Neural cell (in vitro differentiated cells): ENCODE measurements around the gene ELOB. TPM values are rescaled to one million over a fixed set of nuclear protein-coding genes. Genes with fewer than 3 reads are reported as not detected.

ENCODE experiments used
- H2AFZ ChIP-seq: fragments of 200-600, 300-800 bp; sonication (generic), shearing (Covaris generic); 2 replicates; pipeline ENCODE4 v1.6.0; 2014; ENCODE audit warnings: low read depth, mild to moderate bottlenecking, antibody characterized with exemption, low read length, moderate library complexity
- H3F3A ChIP-seq: fragments of 200-600 bp; shearing (Covaris generic); 2 replicates; pipeline ENCODE4 v1.6.1; 2016; ENCODE audit warnings: mild to moderate bottlenecking, moderate library complexity, mixed read lengths, antibody characterized with exemption, low read length; ENCODE audit not compliant: insufficient read depth, poor library complexity, severe bottlenecking
- H3K27ac ChIP-seq: fragments of 200-600, 300-800 bp; sonication (generic), shearing (Covaris generic); 2 replicates; pipeline ENCODE4 v1.5.1; 2014; ENCODE audit warnings: mild to moderate bottlenecking, low read length, moderate library complexity
- H3K27me3 ChIP-seq: fragments of 300-800, 200-600 bp; sonication (generic), shearing (Covaris generic); 2 replicates; pipeline ENCODE4 v1.6.0; 2014; ENCODE audit warnings: mild to moderate bottlenecking, low read depth, low read length, moderate library complexity; ENCODE audit not compliant: insufficient read depth
- H3K36me3 ChIP-seq: fragments of 300-800, 200-600 bp; sonication (generic), shearing (Covaris generic); 2 replicates; pipeline ENCODE4 v1.5.1; 2014; ENCODE audit warnings: mild to moderate bottlenecking, antibody characterized with exemption, low read length, moderate library complexity; ENCODE audit not compliant: insufficient read depth
- H3K4me2 ChIP-seq: fragments of 300-800, 200-600 bp; sonication (generic), shearing (Covaris generic); 2 replicates; pipeline ENCODE4 v1.6.0; 2014; ENCODE audit warnings: mild to moderate bottlenecking, low read length
- H3K4me3 ChIP-seq: fragments of 300-800, 200-600 bp; sonication (generic), shearing (Covaris generic); 2 replicates; pipeline ENCODE4 v1.5.1; 2014; ENCODE audit warnings: mild to moderate bottlenecking, low read length, moderate library complexity
- H3K79me2 ChIP-seq: fragments of 200-600 bp; shearing (Covaris generic); replicated peaks from 2 replicates; pipeline ENCODE4 v1.6.0; 2014; ENCODE audit warnings: mild to moderate bottlenecking, low read length, moderate library complexity; ENCODE audit not compliant: insufficient read depth
- H3K9ac ChIP-seq: fragments of 300-800, 200-600 bp; sonication (generic), shearing (Covaris generic); 2 replicates; pipeline ENCODE4 v1.6.1; 2016; ENCODE audit warnings: mild to moderate bottlenecking, low read length, mixed read lengths
- H3K9me2 ChIP-seq: fragments of 200-600 bp; shearing (Covaris generic); 2 replicates; pipeline ENCODE4 v1.6.1; 2016; ENCODE audit warnings: mild to moderate bottlenecking, low read length, mixed read lengths; ENCODE audit not compliant: insufficient read depth
- H3K9me3 ChIP-seq: fragments of 200-600, 300-800 bp; sonication (generic), shearing (Covaris generic); 2 replicates; pipeline ENCODE4 v1.6.1; 2016; ENCODE audit warnings: mild to moderate bottlenecking, mixed run types, low read length, moderate library complexity, mixed read lengths
- H4K20me1 ChIP-seq: fragments of 200-600 bp; shearing (Covaris generic); 2 replicates; pipeline ENCODE4 v1.6.1; 2016; ENCODE audit warnings: mild to moderate bottlenecking, mixed run types; ENCODE audit not compliant: insufficient read depth
- EP300 ChIP-seq: fragments of 450-650 bp; conservative IDR thresholded peaks from 2 replicates; pipeline ENCODE4 v1.6.1; 2014; ENCODE audit warnings: antibody characterized with exemption, mild to moderate bottlenecking, moderate library complexity; ENCODE audit not compliant: poor library complexity, severe bottlenecking
- EZH2 ChIP-seq: fragments of 200-600, 300-800 bp; shearing (Covaris generic), sonication (generic); IDR thresholded peaks from 2 replicates; pipeline ENCODE4 v1.6.1; 2014; ENCODE audit warnings: antibody characterized with exemption, low read length, borderline replicate concordance, mild to moderate bottlenecking; ENCODE audit not compliant: insufficient read depth, poor library complexity, severe bottlenecking
- MXI1 ChIP-seq: fragments of 450-650 bp; conservative IDR thresholded peaks from 2 replicates; pipeline ENCODE4 v1.6.1; 2014; ENCODE audit warnings: antibody characterized with exemption, mild to moderate bottlenecking; ENCODE audit not compliant: poor library complexity, severe bottlenecking
- POLR2AphosphoS5 ChIP-seq: IDR thresholded peaks from 2 replicates; pipeline ENCODE4 v1.6.1; 2012
- RAD21 ChIP-seq: fragments of 450-650 bp; conservative IDR thresholded peaks from 2 replicates; pipeline ENCODE4 v1.6.1; 2014; ENCODE audit warnings: antibody characterized with exemption, mild to moderate bottlenecking, moderate library complexity
- SMC3 ChIP-seq: fragments of 450-650 bp; conservative IDR thresholded peaks from 2 replicates; pipeline ENCODE4 v1.6.1; 2014; ENCODE audit warnings: antibody characterized with exemption, mild to moderate bottlenecking, moderate library complexity; ENCODE audit not compliant: poor library complexity
- TAF1 ChIP-seq: IDR thresholded peaks from 2 replicates; pipeline ENCODE4 v1.6.1; 2012; ENCODE audit warnings: low read depth
- polyA plus RNA-seq: library from polyadenylated mRNA; depleted of rRNA; stranded (reverse); fragments of >200 nt; gene quantifications from 2 replicates; pipeline ENCODE4 v1.2.3, GENCODE V29; 2014
- TF ChIP-seq, protein P1 (sequence below): IDR thresholded peaks from 2 replicates; pipeline ENCODE4 v1.6.1; 2012; ENCODE audit warnings: borderline replicate concordance
- TF ChIP-seq, protein P2 (sequence below): fragments of 450-650 bp; IDR thresholded peaks from 2 replicates; pipeline ENCODE4 v1.5.1; 2014; ENCODE audit warnings: antibody characterized with exemption, mild to moderate bottlenecking, moderate library complexity; ENCODE audit not compliant: poor library complexity, severe bottlenecking

Gene ELOB
- polyA plus RNA-seq, 1 donor from 2014 or later, result 513 TPM

DNA sequence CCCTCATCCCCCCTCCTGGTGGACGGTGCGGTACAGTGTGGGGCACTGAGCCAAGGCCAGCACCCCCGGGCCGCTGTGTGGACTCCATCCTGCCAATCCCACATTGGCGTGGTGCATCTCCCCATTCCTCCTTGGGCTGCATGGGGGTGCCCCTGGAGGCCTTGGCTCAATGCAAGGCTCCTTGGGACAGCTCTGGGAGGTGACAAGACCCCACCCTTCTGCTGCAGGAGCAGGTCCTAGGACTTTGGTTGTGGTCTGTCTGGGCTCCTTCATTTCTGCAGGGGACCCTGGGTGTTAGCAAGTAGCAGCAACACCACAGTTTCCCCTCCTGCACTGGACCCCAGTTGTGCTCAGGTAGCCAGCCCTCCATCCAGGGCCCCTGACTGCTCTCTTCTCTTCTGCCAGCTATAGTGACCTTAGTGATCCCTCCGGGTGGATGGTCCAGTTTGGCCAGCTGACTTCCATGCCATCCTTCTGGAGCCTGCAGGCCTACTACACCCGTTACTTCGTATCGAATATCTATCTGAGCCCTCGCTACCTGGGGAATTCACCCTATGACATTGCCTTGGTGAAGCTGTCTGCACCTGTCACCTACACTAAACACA, 41.3 kb upstream of the ELOB start:
- no peak overlapping the region for H3K9ac ChIP-seq

DNA sequence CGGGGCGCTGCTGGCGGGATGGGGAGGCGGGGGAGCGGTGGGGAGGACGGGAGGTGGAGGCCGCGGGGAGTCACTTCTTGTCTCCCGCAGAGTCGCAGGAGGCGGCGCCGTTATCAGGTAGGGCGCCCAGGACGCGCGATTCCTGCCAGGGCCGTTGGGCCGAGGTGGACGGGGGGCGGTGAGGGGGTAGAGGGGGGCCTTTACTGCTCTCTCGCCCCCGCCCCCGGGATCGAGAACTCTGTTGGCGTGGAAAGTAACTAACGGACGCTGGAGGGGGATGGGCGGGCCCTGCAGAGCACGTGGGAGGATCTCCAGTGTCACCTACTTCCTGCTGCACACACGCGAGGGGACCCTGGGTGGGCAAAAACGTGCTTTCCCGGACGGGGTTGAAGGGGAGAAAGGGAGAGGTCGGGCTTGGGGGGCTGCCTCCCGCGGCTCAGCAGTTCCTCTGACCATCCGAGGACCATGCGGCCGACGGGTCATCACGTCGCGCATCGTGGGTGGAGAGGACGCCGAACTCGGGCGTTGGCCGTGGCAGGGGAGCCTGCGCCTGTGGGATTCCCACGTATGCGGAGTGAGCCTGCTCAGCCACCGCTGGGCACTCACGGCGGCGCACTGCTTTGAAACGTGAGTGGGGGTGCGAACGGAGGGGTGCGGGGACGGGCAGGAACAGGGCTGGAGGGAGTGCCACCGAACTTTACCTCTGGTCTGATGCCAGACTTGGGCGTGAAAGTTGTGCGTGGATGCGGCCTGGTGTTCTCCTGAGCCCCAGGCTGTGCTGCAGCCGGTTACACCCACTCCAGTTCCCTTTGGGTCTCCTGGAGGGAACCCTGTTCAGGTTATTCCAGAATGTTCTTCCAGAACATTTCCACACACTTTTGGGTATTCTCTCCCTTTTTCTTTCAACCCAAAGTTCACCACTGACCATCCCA, 40.5 kb upstream of the ELOB start:
- no peaks in the 10 kb centered on the region for H3K79me2 ChIP-seq
- no peak overlapping the region for H2AFZ ChIP-seq
- H4K20me1 ChIP-seq, result no peaks in the 10 kb centered on the region
- no peaks in the 10 kb centered on the region for H3K36me3 ChIP-seq
- TF ChIP-seq RAD21 (no peak), TAF1 (no peak), EP300 (no peak), SMC3 (no peak), POLR2AphosphoS5 (no peak), EZH2 (no peak)
- TF ChIP-seq, protein P1, sequence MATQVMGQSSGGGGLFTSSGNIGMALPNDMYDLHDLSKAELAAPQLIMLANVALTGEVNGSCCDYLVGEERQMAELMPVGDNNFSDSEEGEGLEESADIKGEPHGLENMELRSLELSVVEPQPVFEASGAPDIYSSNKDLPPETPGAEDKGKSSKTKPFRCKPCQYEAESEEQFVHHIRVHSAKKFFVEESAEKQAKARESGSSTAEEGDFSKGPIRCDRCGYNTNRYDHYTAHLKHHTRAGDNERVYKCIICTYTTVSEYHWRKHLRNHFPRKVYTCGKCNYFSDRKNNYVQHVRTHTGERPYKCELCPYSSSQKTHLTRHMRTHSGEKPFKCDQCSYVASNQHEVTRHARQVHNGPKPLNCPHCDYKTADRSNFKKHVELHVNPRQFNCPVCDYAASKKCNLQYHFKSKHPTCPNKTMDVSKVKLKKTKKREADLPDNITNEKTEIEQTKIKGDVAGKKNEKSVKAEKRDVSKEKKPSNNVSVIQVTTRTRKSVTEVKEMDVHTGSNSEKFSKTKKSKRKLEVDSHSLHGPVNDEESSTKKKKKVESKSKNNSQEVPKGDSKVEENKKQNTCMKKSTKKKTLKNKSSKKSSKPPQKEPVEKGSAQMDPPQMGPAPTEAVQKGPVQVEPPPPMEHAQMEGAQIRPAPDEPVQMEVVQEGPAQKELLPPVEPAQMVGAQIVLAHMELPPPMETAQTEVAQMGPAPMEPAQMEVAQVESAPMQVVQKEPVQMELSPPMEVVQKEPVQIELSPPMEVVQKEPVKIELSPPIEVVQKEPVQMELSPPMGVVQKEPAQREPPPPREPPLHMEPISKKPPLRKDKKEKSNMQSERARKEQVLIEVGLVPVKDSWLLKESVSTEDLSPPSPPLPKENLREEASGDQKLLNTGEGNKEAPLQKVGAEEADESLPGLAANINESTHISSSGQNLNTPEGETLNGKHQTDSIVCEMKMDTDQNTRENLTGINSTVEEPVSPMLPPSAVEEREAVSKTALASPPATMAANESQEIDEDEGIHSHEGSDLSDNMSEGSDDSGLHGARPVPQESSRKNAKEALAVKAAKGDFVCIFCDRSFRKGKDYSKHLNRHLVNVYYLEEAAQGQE, result no peak
- TF ChIP-seq, protein P2, sequence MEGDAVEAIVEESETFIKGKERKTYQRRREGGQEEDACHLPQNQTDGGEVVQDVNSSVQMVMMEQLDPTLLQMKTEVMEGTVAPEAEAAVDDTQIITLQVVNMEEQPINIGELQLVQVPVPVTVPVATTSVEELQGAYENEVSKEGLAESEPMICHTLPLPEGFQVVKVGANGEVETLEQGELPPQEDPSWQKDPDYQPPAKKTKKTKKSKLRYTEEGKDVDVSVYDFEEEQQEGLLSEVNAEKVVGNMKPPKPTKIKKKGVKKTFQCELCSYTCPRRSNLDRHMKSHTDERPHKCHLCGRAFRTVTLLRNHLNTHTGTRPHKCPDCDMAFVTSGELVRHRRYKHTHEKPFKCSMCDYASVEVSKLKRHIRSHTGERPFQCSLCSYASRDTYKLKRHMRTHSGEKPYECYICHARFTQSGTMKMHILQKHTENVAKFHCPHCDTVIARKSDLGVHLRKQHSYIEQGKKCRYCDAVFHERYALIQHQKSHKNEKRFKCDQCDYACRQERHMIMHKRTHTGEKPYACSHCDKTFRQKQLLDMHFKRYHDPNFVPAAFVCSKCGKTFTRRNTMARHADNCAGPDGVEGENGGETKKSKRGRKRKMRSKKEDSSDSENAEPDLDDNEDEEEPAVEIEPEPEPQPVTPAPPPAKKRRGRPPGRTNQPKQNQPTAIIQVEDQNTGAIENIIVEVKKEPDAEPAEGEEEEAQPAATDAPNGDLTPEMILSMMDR, result no peak
- no peaks in the 10 kb centered on the region for H3K9me2 ChIP-seq
- H3K27me3 ChIP-seq, result no peaks in the 10 kb centered on the region
- no peak overlapping the region for H3K27ac ChIP-seq
- H3K4me3 ChIP-seq, result no peak overlapping the region
- no peak overlapping the region for H3K9ac ChIP-seq
- H3K9me3 ChIP-seq, result no peaks in the 10 kb centered on the region
- no peaks in the 10 kb centered on the region for H3F3A ChIP-seq
- H3K4me2 ChIP-seq, result no peak overlapping the region

More for the DNA sequence above, 41.3 kb upstream of the ELOB start:
- Histone ChIP-seq H3K27ac (no peak overlapping the region), H3K36me3 (no peaks in the 10 kb centered on the region), H2AFZ (no peak overlapping the region), H3K4me3 (no peak overlapping the region), H3K79me2 (no peaks in the 10 kb centered on the region), H3K9me3 (no peaks in the 10 kb centered on the region), H3K27me3 (no peaks in the 10 kb centered on the region), H3K9me2 (no peaks in the 10 kb centered on the region), H3K4me2 (no peak overlapping the region), H3F3A (no peaks in the 10 kb centered on the region), H4K20me1 (no peaks in the 10 kb centered on the region)
- TF ChIP-seq, protein P2, result no peak
- no peak for TF ChIP-seq EP300
- no peak for TF ChIP-seq EZH2
- TF ChIP-seq TAF1, result no peak
- no peak for TF ChIP-seq SMC3
- no peak for TF ChIP-seq MXI1
- TF ChIP-seq, protein P1, result no peak
- TF ChIP-seq RAD21, result no peak
